Smooth muscle cell (in vitro differentiated cells): Measurements from ENCODE around the gene TMEM51. TPM values are rescaled to one million over a fixed set of nuclear protein-coding genes. Genes with fewer than 3 reads are reported as not detected.

Source experiments
- DNase-seq: peaks from one replicate; lab custom pipeline; 2025; ENCODE audit not compliant: unreplicated experiment; lab: John Stamatoyannopoulos, UW
- H2AFZ ChIP-seq: fragments of 200-600 bp; sonication (generic); 2 replicates; pipeline ENCODE4 v1.6.0; 2016; ENCODE audit warnings: antibody characterized with exemption, low read depth, mild to moderate bottlenecking
- H3F3A ChIP-seq: fragments of 200-600 bp; sonication (generic); 2 replicates; pipeline ENCODE4 v1.6.0; 2017; ENCODE audit warnings: antibody characterized with exemption, low read depth
- H3K27ac ChIP-seq: fragments of 200-600 bp; sonication (generic); 2 replicates; pipeline ENCODE4 v1.5.1; 2016; ENCODE audit warnings: low read depth, mild to moderate bottlenecking
- H3K27me3 ChIP-seq: fragments of 200-600 bp; sonication (generic); 2 replicates; pipeline ENCODE4 v1.6.1; 2016; ENCODE audit warnings: low read depth, mild to moderate bottlenecking
- H3K36me3 ChIP-seq: fragments of 200-600 bp; sonication (generic); 2 replicates; pipeline ENCODE4 v1.5.1; 2016; ENCODE audit warnings: low read depth
- H3K4me1 ChIP-seq: fragments of 200-600 bp; sonication (generic); 2 replicates; pipeline ENCODE4 v1.5.1; 2016; ENCODE audit warnings: low read depth
- H3K4me2 ChIP-seq: fragments of 200-600 bp; sonication (generic); 2 replicates; pipeline ENCODE4 v1.6.0; 2016; ENCODE audit warnings: mild to moderate bottlenecking
- H3K4me3 ChIP-seq: fragments of 200-600 bp; sonication (generic); 2 replicates; pipeline ENCODE4 v1.5.1; 2016; ENCODE audit warnings: mild to moderate bottlenecking
- H3K79me2 ChIP-seq: fragments of 200-600 bp; sonication (generic); 2 replicates; pipeline ENCODE4 v1.6.0; 2016; ENCODE audit warnings: low read depth, mild to moderate bottlenecking
- H3K9ac ChIP-seq: fragments of 200-600 bp; sonication (generic); 2 replicates; pipeline ENCODE4 v1.6.0; 2016; ENCODE audit warnings: low read depth
- H3K9me3 ChIP-seq: fragments of 200-600 bp; sonication (generic); replicated peaks from 2 replicates; pipeline ENCODE4 v1.5.1; 2016; ENCODE audit warnings: low read depth
- H4K20me1 ChIP-seq: fragments of 200-600 bp; sonication (generic); 2 replicates; pipeline ENCODE4 v1.6.0; 2016; ENCODE audit warnings: low read depth
- CTCF ChIP-seq: fragments of 200-600 bp; sonication (generic); IDR thresholded peaks from 2 replicates; pipeline ENCODE4 v1.5.1; 2017; ENCODE audit warnings: borderline replicate concordance, mild to moderate bottlenecking, antibody characterized with exemption; ENCODE audit not compliant: insufficient read depth, poor library complexity, severe bottlenecking
- WGBS: methylation state at CpG from one replicate; pipeline ENCODE4 v1.1.7; 2016; ENCODE audit warnings: low lambda C conversion rate; 5-methylcytosine and 5-hydroxymethylcytosine counted together
- polyA plus RNA-seq: library from polyadenylated mRNA; unstranded; fragments of >200 nt; fragmentation: Nextera tagmentation; extraction: Ambion mirVana; gene quantifications from 2 replicates; pipeline ENCODE4 v1.2.1, GENCODE V29; 2016
- total RNA-seq: library from RNA; depleted of rRNA; stranded (reverse); fragments of >200 nt; gene quantifications from 2 replicates; pipeline ENCODE4 v1.2.3, GENCODE V29; 2014

The TMEM51 gene
- total and polyA plus RNA-seq, 2 experiments from 2014 or later, result 9.8 to 10.4 TPM

DNA sequence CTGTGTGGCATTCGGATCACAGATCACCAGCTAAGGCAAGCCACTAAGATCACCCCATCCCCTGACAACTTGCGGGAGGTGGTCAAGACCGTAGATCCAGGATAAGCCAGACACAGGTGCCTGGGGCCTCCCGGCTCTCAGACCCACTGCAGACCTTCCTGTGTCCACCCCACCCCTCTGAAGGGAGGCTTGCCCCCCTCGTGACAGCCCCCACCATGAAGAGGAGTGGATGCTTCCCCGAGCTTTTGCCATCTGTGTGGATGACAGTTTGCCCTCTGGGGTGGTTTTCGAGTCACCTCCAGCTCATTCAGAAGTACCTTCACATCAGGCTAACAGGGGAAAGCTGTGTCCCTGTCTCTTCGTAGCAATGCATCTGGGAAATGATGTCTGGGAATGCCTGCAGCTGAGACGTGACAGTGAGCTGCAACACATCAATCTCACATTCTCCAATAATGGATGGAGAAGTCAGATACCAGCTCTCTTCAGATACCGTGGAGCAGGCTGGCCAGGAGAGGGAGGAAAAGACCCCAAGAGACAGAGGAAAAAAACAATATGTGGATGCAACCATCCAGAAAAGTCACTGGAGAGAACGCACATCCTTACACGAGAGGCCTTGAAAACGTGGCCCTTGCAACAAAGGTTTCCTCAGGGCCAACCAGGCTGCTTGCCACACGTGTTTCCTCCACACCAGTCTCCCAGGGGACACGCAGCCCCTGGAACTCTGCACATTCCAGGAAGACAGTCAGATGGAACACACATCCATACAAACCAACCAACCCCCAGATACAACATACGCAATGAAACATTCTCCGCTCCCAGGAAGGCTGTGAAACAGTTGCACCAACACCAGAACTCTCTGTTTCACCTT, 73.1 kb downstream of the TMEM51 start:
- no peak overlapping the region for H3K9ac ChIP-seq
- 54% methylated on average over 17 of the region's 17 CpGs for WGBS
- no peaks in the 10 kb centered on the region for H3F3A ChIP-seq

DNA sequence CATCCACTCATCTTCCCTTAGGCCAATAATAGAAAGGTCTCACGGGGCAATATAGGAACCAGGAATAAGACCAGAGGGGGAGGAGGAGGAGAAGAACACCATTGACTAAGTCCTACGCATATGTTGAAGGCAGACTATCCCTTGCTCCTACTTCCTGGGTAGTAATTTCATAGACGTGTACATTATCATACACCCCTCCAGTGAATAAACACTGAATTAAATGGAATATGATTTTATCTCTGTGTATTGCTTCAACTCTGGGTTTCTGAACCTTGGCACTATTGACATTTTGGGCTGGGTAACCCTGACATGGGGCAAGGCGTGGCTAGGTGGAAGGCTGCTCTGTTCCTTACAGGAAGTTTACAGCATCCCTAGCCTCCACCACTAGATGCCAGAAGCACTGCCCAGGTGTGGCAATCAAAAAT, 76.2 kb downstream of the TMEM51 start:
- no peaks in the 10 kb centered on the region for H3K9me3 ChIP-seq
- no peak overlapping the region for H3K4me2 ChIP-seq
- 89% methylated on average over 4 of the region's 4 CpGs for WGBS
- no peaks in the 10 kb centered on the region for H3K4me1 ChIP-seq
- H3K27ac ChIP-seq, result no peak overlapping the region
- H2AFZ ChIP-seq, result no peak overlapping the region
- no peak for DNase-seq
- H3K9ac ChIP-seq, result no peak overlapping the region
- no peak for TF ChIP-seq CTCF
- H3F3A ChIP-seq, result no peaks in the 10 kb centered on the region
- H4K20me1 ChIP-seq, result no peaks in the 10 kb centered on the region
- H3K4me3 ChIP-seq, result no peak overlapping the region
- no peaks in the 10 kb centered on the region for H3K27me3 ChIP-seq
- no peaks in the 10 kb centered on the region for H3K79me2 ChIP-seq
- H3K36me3 ChIP-seq, result no peaks in the 10 kb centered on the region

More for the DNA sequence above, 73.1 kb downstream of the TMEM51 start:
- H3K9me3 ChIP-seq, result no peaks in the 10 kb centered on the region
- no peaks in the 10 kb centered on the region for H3K27me3 ChIP-seq
- no peak overlapping the region for H3K4me3 ChIP-seq
- no peak for DNase-seq
- H2AFZ ChIP-seq, result no peak overlapping the region
- no peaks in the 10 kb centered on the region for H3K79me2 ChIP-seq
- H3K36me3 ChIP-seq, result no peaks in the 10 kb centered on the region
- H3K4me2 ChIP-seq, result no peak overlapping the region
- TF ChIP-seq CTCF, result no peak
- H4K20me1 ChIP-seq, result no peaks in the 10 kb centered on the region
- no peak overlapping the region for H3K27ac ChIP-seq
- no peaks in the 10 kb centered on the region for H3K4me1 ChIP-seq

DNA sequence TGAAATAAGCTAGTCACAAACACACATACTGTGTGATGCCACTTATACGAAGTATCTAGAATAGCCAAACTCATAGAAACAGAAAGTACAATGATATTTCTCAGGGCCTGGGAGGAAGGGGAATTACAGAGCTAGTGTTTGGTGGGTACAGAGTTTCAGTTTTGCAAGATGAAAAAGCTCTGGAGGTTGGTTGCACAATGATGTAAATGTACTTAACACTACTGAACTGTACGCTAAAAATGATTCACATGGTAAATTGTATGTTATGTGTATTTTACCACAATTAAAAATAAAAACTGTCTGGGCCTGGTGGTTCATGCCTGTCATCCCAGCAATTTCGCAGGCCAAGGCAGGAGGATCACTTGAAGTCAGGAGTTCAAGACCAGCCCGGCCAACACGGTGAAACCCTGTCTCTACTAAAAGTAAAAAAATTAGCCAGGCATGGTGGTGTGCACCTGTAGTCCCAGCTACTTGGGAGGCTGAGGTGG, 78.2 kb downstream of the TMEM51 start:
- 93% methylated on average over 5 of the region's 5 CpGs for WGBS
- no peak for DNase-seq
- H4K20me1 ChIP-seq, result no peaks in the 10 kb centered on the region
- no peak overlapping the region for H3K9ac ChIP-seq
- H3K27ac ChIP-seq, result no peak overlapping the region
- H3K36me3 ChIP-seq, result no peaks in the 10 kb centered on the region
- no peak overlapping the region for H3K4me3 ChIP-seq
- no peak for TF ChIP-seq CTCF
- H2AFZ ChIP-seq, result no peak overlapping the region
- H3K27me3 ChIP-seq, result no peaks in the 10 kb centered on the region
- H3K79me2 ChIP-seq, result no peaks in the 10 kb centered on the region
- H3K4me1 ChIP-seq, result no peaks in the 10 kb centered on the region
- H3F3A ChIP-seq, result no peaks in the 10 kb centered on the region
- no peaks in the 10 kb centered on the region for H3K9me3 ChIP-seq
- no peak overlapping the region for H3K4me2 ChIP-seq
